ENCODE measurements around the gene PEA15. TPM values are rescaled to one million over a fixed set of nuclear protein-coding genes. Genes with fewer than 3 reads are reported as not detected.

PEA15 gene
- total and polyA plus RNA-seq, 4 donors: 76.0 to 261 (median 136) TPM

- no peak overlapping the region for H3K9ac ChIP-seq (ENCODE audit: insufficient read depth in 1 of 2, low read length in 2 of 2)
- H3K4me1 ChIP-seq (ENCODE audit: control insufficient read depth in 5 of 5, insufficient read depth in 5 of 5, low read length in 5 of 5): no peaks in the 10 kb centered on the region
- H3K36me3 ChIP-seq (ENCODE audit: control insufficient read depth in 4 of 4, insufficient read depth in 4 of 4, low read length in 4 of 4): peaks cover 37 to 86% (median 56%) of the 10 kb centered on the region in 4 donors
- H3K9me3 ChIP-seq (ENCODE audit: control insufficient read depth in 4 of 4, insufficient read depth in 3 of 4, low read length in 3 of 4): no peaks in the 10 kb centered on the region
- H3K4me3 ChIP-seq: no peak overlapping the region
- DNase-seq: no peak
- no peaks in the 10 kb centered on the region for H3K27me3 ChIP-seq (ENCODE audit: control insufficient read depth in 3 of 3, insufficient read depth in 3 of 3, low read length in 2 of 3)
- peak; percentile 58 for ATAC-seq (ENCODE audit: insufficient read depth, low FRiP score)
- no peak for TF ChIP-seq CTCF (IDR thresholded peaks at IDR 0.05; ENCODE audit: control extremely low read depth, extremely low read depth)
- no peak overlapping the region for H3K27ac ChIP-seq (ENCODE audit: low read depth in 1 of 2, low read length in 1 of 2)
- WGBS, 2 donors: 78 to 86% methylated on average over 4 of the region's 4 CpGs
These were observed 21.9 kb downstream of the PEA15 start for GRCh38 chr1:160227034-160227433.

GRCh38 chr1:160227561-160227960, 22.4 kb downstream of the PEA15 start:
- no peak for ATAC-seq (ENCODE audit: insufficient read depth, low FRiP score)
- Histone ChIP-seq H3K4me3 (no peak overlapping the region), H3K36me3 (ENCODE audit: control insufficient read depth in 4 of 4, insufficient read depth in 4 of 4, low read length in 4 of 4) (peaks cover 35 to 82% (median 53%) of the 10 kb centered on the region in 4 donors), H3K9me3 (ENCODE audit: control insufficient read depth in 4 of 4, insufficient read depth in 3 of 4, low read length in 3 of 4) (no peaks in the 10 kb centered on the region), H3K4me1 (ENCODE audit: control insufficient read depth in 5 of 5, insufficient read depth in 5 of 5, low read length in 5 of 5) (no peaks in the 10 kb centered on the region), H3K27me3 (ENCODE audit: control insufficient read depth in 3 of 3, insufficient read depth in 3 of 3, low read length in 2 of 3) (no peaks in the 10 kb centered on the region), H3K9ac (ENCODE audit: insufficient read depth in 1 of 2, low read length in 2 of 2) (no peak overlapping the region), H3K27ac (ENCODE audit: low read depth in 1 of 2, low read length in 1 of 2) (no peak overlapping the region)
- DNase-seq: no peak
- TF ChIP-seq CTCF (IDR thresholded peaks at IDR 0.05; ENCODE audit: control extremely low read depth, extremely low read depth): no peak
- 83 to 93% methylated on average over 1 of the region's 1 CpG for WGBS, 2 donors

DNA sequence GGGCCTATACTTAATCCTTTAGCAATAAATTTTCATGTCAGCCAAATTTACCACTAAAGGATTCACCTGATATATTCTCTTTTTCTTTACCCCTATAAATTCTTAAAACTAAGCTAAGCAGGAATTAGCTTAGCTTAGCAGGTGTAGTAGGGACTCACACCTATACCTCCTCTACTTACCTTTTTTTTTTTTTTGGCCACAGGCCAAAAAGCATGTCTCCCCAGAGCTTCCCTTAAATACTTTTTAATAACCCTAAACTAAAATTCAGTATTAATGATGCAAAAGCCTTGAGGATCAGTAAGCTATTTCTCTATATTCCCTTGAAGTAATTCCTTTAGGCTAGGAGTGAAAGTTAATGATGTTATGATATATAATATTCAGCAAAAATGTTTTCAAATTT, 23.2 kb downstream of the PEA15 start:
- Histone ChIP-seq H3K4me1 (ENCODE audit: control insufficient read depth in 5 of 5, insufficient read depth in 5 of 5, low read length in 5 of 5) (no peaks in the 10 kb centered on the region), H3K9ac (ENCODE audit: insufficient read depth in 1 of 2, low read length in 2 of 2) (no peak overlapping the region), H3K36me3 (ENCODE audit: control insufficient read depth in 4 of 4, insufficient read depth in 4 of 4, low read length in 4 of 4) (peaks cover 33 to 74% (median 46%) of the 10 kb centered on the region in 4 donors), H3K9me3 (ENCODE audit: control insufficient read depth in 4 of 4, insufficient read depth in 3 of 4, low read length in 3 of 4) (no peaks in the 10 kb centered on the region), H3K27ac (ENCODE audit: low read depth in 1 of 2, low read length in 1 of 2) (no peak overlapping the region), H3K27me3 (ENCODE audit: control insufficient read depth in 3 of 3, insufficient read depth in 3 of 3, low read length in 2 of 3) (no peaks in the 10 kb centered on the region), H3K4me3 (no peak overlapping the region)
- DNase-seq (no peak), ATAC-seq (ENCODE audit: insufficient read depth, low FRiP score) (no peak)
- no peak for TF ChIP-seq CTCF (IDR thresholded peaks at IDR 0.05; ENCODE audit: control extremely low read depth, extremely low read depth)

- peaks cover 19 to 48% (median 23%) of the 10 kb centered on the region in 4 donors for H3K36me3 ChIP-seq (ENCODE audit: control insufficient read depth in 4 of 4, insufficient read depth in 4 of 4, low read length in 4 of 4)
- DNase-seq: no peak
- ATAC-seq (ENCODE audit: insufficient read depth, low FRiP score): no peak
- no peak overlapping the region for H3K9ac ChIP-seq (ENCODE audit: insufficient read depth in 1 of 2, low read length in 2 of 2)
- H3K4me3 ChIP-seq: no peak overlapping the region
- H3K9me3 ChIP-seq (ENCODE audit: control insufficient read depth in 4 of 4, insufficient read depth in 3 of 4, low read length in 3 of 4): no peaks in the 10 kb centered on the region
- no peak for TF ChIP-seq CTCF (IDR thresholded peaks at IDR 0.05; ENCODE audit: control extremely low read depth, extremely low read depth)
- no peak overlapping the region for H3K27ac ChIP-seq (ENCODE audit: low read depth in 1 of 2, low read length in 1 of 2)
- peaks cover 0 to under 1% (median 0%) of the 10 kb centered on the region in 5 donors for H3K4me1 ChIP-seq (ENCODE audit: control insufficient read depth in 5 of 5, insufficient read depth in 5 of 5, low read length in 5 of 5)
- H3K27me3 ChIP-seq (ENCODE audit: control insufficient read depth in 3 of 3, insufficient read depth in 3 of 3, low read length in 2 of 3): no peaks in the 10 kb centered on the region
These were observed 27.7 kb downstream of the PEA15 start for GRCh38 chr1:160232911-160233310.

All from lung (tissue), 12 donors.